ENCODE measurements around the gene RADIL.
"Not testable (repeated sequence)": the region's sequence is repeated elsewhere in the genome, so short reads cannot be mapped to it uniquely, and the experiment has no call there.

Gene RADIL, protein sequence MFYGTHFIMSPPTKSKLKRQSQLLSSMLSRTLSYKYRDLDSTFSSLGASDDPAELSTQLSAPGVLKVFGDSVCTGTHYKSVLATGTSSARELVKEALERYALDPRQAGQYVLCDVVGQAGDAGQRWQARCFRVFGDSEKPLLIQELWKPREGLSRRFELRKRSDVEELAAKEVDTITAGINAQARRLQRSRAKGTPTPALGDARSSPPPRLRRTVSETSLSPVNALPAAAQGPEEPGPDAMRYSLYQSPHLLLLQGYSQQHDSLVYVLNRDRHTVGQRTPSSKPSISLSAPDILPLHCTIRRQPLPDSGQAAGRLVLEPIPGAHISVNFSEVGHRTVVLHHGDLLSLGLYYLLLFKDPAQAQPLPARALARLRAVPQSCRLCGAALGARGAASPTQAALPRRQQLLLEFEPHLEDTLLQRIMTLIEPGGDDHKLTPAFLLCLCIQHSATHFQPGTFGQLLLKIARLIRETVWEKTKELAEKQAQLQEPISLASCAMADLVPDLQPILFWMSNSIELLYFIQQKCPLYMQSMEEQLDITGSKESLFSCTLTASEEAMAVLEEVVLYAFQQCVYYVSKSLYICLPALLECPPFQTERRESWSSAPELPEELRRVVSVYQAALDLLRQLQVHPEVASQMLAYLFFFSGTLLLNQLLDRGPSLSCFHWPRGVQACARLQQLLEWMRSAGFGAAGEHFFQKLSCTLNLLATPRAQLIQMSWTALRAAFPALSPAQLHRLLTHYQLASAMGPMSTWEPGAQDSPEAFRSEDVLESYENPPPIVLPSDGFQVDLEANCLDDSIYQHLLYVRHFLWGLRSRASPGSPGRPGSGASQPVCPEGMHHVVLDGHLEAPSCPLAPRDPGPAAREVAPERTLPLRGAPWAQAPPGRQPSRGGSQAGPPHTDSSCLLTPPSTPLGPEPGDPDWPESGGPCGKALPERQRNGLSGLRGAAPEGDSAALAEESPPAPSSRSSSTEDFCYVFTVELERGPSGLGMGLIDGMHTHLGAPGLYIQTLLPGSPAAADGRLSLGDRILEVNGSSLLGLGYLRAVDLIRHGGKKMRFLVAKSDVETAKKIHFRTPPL

GRCh38 chr7:4883372-4884144 is at the start of gene RADIL:
RADIL (minus strand) TSS chr7:4883716; CDS start chr7:4878139, 5,577 bp downstream.
- DNase-seq: peak; percentile 72 to 91

GRCh38 chr7:4931943-4932342 is 48.4 kb upstream of the RADIL start:
- DNase-seq: no peak

GRCh38 chr7:4929005-4929404 is 45.5 kb upstream of the RADIL start:
- no peak for DNase-seq

DNA sequence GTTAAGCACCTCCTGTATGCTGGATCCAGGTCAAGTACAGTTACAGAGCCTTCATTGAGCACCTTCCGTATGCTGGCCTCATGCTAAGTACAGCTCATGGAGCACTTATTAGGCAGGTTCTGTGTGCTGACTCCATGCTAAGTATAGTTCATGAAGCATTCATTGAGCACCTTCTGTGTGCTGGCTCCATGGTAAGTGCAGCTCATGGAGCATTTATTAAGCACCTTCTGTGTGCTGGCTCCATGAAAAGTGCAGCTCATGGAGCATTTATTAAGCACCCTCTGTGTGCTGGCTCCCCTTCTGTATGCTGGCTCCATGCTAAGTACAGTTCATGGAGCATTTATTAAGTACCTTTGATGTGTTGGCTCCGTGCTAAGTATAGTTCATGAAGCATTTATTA is 44.9 kb upstream of the RADIL start:
- DNase-seq: no peak

- no peak for DNase-seq
These were observed 36.7 kb upstream of the RADIL start for GRCh38 chr7:4919969-4920766.

- DNase-seq: no peak
These were observed 32.6 kb upstream of the RADIL start for GRCh38 chr7:4916113-4916512.

GRCh38 chr7:4911111-4911828 is 27.8 kb upstream of the RADIL start:
- DNase-seq: no peak

DNA sequence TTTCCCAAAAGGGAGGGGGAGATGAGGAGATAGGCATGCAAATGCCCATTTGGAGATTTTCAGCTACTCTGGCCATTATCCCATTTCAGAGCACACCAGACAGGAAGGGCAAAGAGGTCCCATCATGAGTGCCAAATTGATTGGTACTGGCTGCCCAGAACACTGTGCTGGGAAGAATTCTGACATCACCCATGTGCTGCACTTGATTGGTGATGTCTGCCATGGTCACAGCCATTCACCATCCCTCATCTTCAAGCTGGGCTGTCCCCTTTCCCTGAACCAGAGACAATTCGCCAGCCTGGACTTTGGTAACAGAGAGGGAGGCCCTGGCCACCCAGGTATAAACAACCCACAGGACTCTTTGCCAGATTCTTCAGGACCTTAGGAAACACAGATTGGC is 23.2 kb upstream of the RADIL start:
- DNase-seq: no peak

GRCh38 chr7:4905171-4905570 is 21.7 kb upstream of the RADIL start:
- DNase-seq: no peak

GRCh38 chr7:4904346-4904745 is 20.8 kb upstream of the RADIL start:
- DNase-seq: no peak

DNA sequence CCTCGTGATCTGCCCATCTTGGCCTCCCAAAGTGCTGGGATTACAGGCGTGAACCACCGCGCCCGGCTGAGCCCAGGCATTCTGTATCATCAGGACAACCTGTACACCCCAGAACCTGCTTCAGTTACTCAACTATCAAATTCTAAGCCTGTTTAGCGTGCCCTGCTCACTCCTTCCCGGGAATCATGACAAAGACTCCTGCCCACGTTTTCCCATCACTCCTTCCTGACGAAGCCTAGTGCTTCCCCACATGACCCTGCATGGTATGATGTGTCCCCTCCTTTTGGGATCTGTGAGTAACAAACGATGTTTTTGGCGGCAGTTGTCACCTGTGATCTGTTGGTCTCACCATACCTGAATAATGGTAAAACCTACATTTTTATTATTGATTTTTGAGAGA is 12.2 kb upstream of the RADIL start:
- DNase-seq: no peak

DNA sequence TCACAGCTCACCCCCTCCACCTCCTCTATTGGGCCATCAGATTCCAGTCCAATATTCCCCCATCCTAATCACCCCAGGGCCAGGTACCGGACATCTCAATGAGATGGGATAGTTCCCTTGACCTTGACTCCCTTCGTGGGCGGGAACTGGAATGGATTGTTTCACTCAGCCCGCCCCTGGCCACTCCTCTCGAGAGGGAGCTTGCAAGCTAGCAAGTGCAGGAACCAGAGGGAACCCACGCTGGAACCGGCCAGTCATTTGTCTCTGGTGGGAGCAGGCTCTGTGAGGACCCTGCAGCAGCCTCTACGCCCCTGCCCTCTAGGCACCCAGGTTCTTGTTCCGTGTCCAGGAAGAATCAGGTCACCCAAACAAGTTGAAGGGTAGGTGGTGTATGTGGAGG is 11.0 kb upstream of the RADIL start:
- no peak for DNase-seq

- no peak for DNase-seq
These were observed 10.5 kb upstream of the RADIL start for GRCh38 chr7:4893929-4894475.

- DNase-seq: not testable (repeated sequence)
These were observed 9.7 kb upstream of the RADIL start for GRCh38 chr7:4893188-4893587.

DNA sequence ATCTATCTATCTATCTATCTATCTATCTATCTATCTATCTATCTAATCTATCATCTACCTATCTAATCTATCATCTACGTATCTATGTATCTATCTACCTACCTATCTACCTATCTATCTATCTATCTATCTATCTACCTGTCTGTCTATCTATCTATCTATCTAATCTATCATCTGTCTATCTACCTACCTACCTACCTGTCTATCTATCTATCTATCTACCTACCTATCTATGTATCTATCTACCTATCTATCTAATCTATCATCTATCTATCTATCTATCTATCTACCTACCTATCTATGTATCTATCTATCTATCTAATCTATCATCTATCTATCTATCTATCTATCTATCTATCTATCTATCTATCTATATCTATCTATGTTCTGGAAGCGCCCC is 8.0 kb upstream of the RADIL start:
- DNase-seq: not testable (repeated sequence)

DNA sequence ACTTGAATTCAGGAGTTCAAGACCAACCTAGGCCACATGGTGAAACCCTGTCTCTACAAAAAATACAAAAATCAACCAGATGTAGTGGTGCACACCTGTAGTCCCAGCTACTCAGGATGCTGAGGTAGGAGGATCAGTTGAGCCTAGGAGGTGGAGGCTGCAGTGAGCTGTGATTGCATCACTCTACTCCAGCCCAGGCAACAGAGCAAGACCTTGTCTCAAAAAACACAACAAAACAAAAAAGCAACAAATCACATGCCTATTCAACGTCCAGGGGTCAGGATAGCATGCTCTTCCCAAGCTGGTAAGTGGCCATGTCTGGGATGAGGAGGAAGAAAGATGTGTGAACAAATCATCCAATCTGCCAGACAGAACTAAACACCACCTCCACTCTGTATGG is 6.2 kb upstream of the RADIL start:
- DNase-seq: no peak

DNA sequence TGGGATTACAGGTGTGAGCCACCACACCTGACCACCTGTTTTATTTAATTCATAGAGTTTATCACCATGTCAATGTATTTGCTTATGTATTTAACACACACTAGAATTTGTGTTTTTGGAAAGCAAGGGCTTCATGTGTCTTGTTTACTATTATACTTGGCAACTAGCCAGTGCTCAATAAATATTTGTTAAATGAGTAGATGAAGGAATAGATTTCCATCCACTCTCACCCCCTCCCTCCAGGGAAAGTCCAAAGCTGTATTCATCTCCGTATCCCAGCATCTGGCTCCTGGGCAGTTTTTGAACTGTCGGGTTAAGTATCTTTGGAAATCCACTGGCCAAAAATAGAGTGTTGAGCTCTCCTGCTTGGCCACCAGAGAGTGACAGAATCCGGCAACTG is 4.6 kb upstream of the RADIL start:
- no peak for DNase-seq

DNA sequence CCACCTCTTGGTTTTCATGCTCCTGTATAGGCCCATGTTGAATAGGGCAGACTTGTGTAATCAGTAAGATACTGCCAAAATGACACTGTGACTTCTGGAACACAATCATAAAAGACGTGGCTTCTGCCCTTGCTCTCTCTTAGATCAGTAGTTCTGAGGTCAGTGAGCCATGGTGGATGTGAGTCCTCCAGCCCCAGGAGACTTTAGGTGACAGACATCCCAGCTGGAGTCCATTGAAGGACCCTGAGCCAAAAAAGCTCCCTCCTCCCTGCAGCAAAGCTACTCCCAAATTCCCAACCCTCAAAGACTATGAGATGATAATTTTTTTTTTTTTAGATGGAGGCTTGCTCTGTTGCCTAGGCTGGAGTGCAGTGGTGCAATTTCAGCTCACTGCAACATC is 3.2 kb upstream of the RADIL start:
- DNase-seq: no peak

DNA sequence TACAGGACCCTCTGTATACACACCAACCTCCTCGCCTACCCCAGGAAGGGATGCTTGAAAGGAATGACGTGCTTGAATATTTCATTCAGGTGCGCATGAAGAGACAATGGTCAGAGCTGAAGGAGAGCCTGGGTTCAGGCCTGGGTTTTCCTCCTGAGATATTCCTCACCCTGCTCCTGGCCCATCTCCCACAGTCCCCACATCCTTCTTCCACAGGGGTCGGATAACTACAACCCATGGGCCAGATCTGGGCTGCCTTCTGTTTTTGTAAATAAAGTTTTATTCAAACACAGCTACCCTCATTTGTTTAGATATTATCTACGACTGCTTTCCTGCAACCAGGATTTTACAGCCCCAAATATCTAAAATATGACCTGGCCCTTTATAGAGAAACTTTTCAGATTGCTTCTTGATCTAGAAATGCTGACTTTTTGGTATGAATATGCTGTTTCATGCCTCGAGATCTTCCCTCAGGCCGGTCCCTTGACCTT is 1.8 kb upstream of the RADIL start:
- DNase-seq: no peak

DNA sequence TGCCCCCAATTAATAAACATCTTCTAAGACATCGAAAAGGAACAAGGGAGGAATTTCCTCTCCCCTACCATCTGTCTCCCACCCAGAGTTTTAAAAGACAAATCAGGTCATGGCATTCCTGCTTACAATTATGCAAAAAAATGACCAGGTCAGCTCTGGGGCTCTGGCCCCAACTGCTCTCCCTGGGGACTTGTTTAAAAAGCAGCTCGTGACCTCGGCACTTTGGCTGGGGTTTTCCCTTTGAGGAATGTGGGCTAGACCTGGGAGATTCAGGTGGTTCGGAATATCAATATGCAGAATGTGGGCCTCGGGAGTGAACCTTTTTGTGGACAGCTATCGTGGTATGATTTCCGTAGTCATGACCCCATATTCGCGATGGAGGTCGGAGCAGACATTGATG is 648 bp upstream of the RADIL start:
- DNase-seq: no peak

DNA sequence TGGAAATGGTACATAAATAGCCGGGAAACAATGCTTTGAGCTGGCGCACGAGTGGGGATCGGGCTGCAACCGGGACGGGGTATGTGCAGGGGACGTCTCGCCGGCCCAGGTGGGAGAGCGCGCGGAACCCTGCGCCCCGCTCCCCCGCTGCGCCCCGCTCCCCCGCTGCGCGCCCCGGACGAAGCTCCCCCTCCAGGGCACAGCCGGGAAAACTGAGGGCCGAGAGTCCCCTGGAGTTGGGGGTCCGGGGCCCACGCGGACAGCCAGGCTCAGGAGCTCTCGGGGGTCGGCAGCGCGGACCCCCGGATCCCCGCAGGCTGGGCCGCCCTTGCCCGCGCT is 514 bp downstream of the RADIL start:
- DNase-seq: no peak

Data from cerebellar nuclear complex (tissue), 1 donor.